22Rv1 (cell line): ENCODE results near the gene NEUROG2.
"Not testable (repeated sequence)": the region's sequence is repeated elsewhere in the genome, so short reads cannot be mapped to it uniquely, and the experiment has no call there.

Experiments
- H3K27ac ChIP-seq: fragments of 450-650 bp; 2 replicates; pipeline ENCODE4 v1.5.1; 2017
- CTCF ChIP-seq: fragments of 450-650 bp; IDR thresholded peaks from 2 replicates; pipeline ENCODE4 v1.5.1; 2017; ENCODE audit warnings: mild to moderate bottlenecking
- ZFX ChIP-seq: fragments of 450-650 bp; IDR thresholded peaks from 2 replicates; pipeline ENCODE4 v1.6.1; 2017; ENCODE audit warnings: antibody characterized with exemption, borderline replicate concordance

The NEUROG2 gene

GRCh38 chr4:112509243-112510141, 6.5 kb downstream of the NEUROG2 start:
- TF ChIP-seq CTCF (no peak), ZFX (no peak)
- no peak overlapping the region for H3K27ac ChIP-seq

- TF ChIP-seq CTCF (no peak), ZFX (no peak)
- no peak overlapping the region for H3K27ac ChIP-seq
Observed at GRCh38 chr4:112508356-112508755, 7.6 kb downstream of the NEUROG2 start.

GRCh38 chr4:112504807-112505206, 11.2 kb downstream of the NEUROG2 start:
- TF ChIP-seq CTCF (no peak), ZFX (no peak)

GRCh38 chr4:112502871-112503270, 13.1 kb downstream of the NEUROG2 start:
- TF ChIP-seq CTCF, result no peak
- TF ChIP-seq ZFX, result no peak

More at GRCh38 chr4:112504807-112505206, 11.2 kb downstream of the NEUROG2 start:
- no peak overlapping the region for H3K27ac ChIP-seq

GRCh38 chr4:112492321-112492720, 23.7 kb downstream of the NEUROG2 start:
- no peak overlapping the region for H3K27ac ChIP-seq
- TF ChIP-seq CTCF (no peak), ZFX (no peak)

More at GRCh38 chr4:112502871-112503270, 13.1 kb downstream of the NEUROG2 start:
- no peak overlapping the region for H3K27ac ChIP-seq

- H3K27ac ChIP-seq, result not testable (repeated sequence)
Observed at GRCh38 chr4:112490808-112491207, 25.2 kb downstream of the NEUROG2 start.

GRCh38 chr4:112485930-112486329, 30.1 kb downstream of the NEUROG2 start:
- TF ChIP-seq ZFX, result no peak
- H3K27ac ChIP-seq, result no peak overlapping the region

GRCh38 chr4:112473985-112474384, 42.0 kb downstream of the NEUROG2 start:
- TF ChIP-seq ZFX, result no peak
- TF ChIP-seq CTCF, result no peak
- no peak overlapping the region for H3K27ac ChIP-seq
